Esophagus squamous epithelium (tissue), 5 donors: ENCODE data around the gene TMEM267. TPM values are rescaled to one million over a fixed set of nuclear protein-coding genes. Genes with fewer than 3 reads are reported as not detected.
"Not testable (repeated sequence)": the region's sequence is repeated elsewhere in the genome, so short reads cannot be mapped to it uniquely, and the experiment has no call there.

Experiments used
- DNase-seq: peaks from one replicate; lab custom pipeline; 2025; lab: John Stamatoyannopoulos, UW
- H3K27ac ChIP-seq, 4 donors: fragments of 200-600 bp; sonication (generic); one replicate each; pipeline ENCODE4 v1.5.1; 2016 to 2019; ENCODE audit warnings: mild to moderate bottlenecking in 1 of 4
- H3K27me3 ChIP-seq, 4 donors: fragments of 200-600 bp; sonication (generic); 1 replicate in 3 of 4; 2 replicates in 1 of 4; pipeline versions ENCODE4 v1.5.1 to v1.6.0; 2017 to 2021; ENCODE audit warnings: antibody characterized with exemption in 1 of 4
- H3K36me3 ChIP-seq, 3 donors: fragments of 200-600 bp; sonication (generic); one replicate each; pipeline ENCODE4 v1.5.1; 2016 to 2019
- H3K4me1 ChIP-seq, 3 donors: fragments of 200-600 bp; sonication (generic); one replicate each; pipeline ENCODE4 v1.5.1; 2017 to 2019
- H3K4me3 ChIP-seq, 4 donors: fragments of 200-600 bp; sonication (generic); 1 replicate in 3 of 4; 2 replicates in 1 of 4; pipeline ENCODE4 v1.5.1; 2016 to 2019; ENCODE audit warnings: mild to moderate bottlenecking in 2 of 4, moderate library complexity in 1 of 4
- H3K9me3 ChIP-seq, 3 donors: fragments of 200-600 bp; sonication (generic); one replicate each; pipeline ENCODE4 v1.5.1; 2016 to 2019
- CTCF ChIP-seq, 6 experiments: fragments of 450-650 bp in 4 of 6; fragments of 200-600 bp in 2 of 6; sonication (generic) in 2 of 6; IDR thresholded peaks; one replicate each; pipeline ENCODE4 v1.5.1; 2016 to 2019; ENCODE audit warnings: antibody characterized with exemption in 6 of 6, mild to moderate bottlenecking in 4 of 6, moderate library complexity in 4 of 6
- POLR2A ChIP-seq, 4 donors: fragments of 450-650 bp; IDR thresholded peaks; one replicate each; pipeline ENCODE4 v1.6.1; 2017; ENCODE audit warnings: antibody characterized with exemption in 4 of 4, mild to moderate bottlenecking in 4 of 4, moderate library complexity in 3 of 4
- WGBS, 2 donors: methylation state at CpG; one replicate each; pipeline ENCODE4 v1.1.5; 2018; 5-methylcytosine and 5-hydroxymethylcytosine counted together
- intact Hi-C: fragments of 100-400 bp; cut with DNase I; formaldehyde crosslinking; loops from one replicate; pipeline ENCODE4 v1.15.0; 2022
- total RNA-seq, 4 donors: library from RNA; depleted of rRNA; stranded (reverse); fragments of >200 nt; gene quantifications; one replicate each; pipeline ENCODE4 v1.1.0, GENCODE V29; 2016
- donor health status: DM: yes; HTN: yes; CAD: no.

TMEM267 gene
- total RNA-seq, 4 donors from 2014 or later = 3.5 to 11.7 (median 7.2) TPM

GRCh38 chr5:43409809-43410271 lies 73.8 kb downstream of the TMEM267 start:
- TF ChIP-seq CTCF (IDR thresholded peaks at IDR 0.05) = no peak
- TF ChIP-seq POLR2A (IDR thresholded peaks at IDR 0.05) = no peak

GRCh38 chr5:43402524-43403066 lies 81.1 kb downstream of the TMEM267 start:
- 81 to 92% methylated on average over 10 of the region's 16 CpGs for WGBS, 2 donors
- DNase-seq, H3K4me3 ChIP-seq, H3K9me3 ChIP-seq, H3K4me1 ChIP-seq, H3K36me3 ChIP-seq, intact Hi-C loops, H3K27me3 ChIP-seq, H3K27ac ChIP-seq: not testable (repeated sequence)

More at GRCh38 chr5:43409809-43410271, 73.8 kb downstream of the TMEM267 start:
- Histone ChIP-seq H3K27ac (no peak overlapping the region), H3K4me1 (no peaks in the 10 kb centered on the region), H3K36me3 (no peaks in the 10 kb centered on the region), H3K4me3 (no peak overlapping the region), H3K27me3 (no peaks in the 10 kb centered on the region), H3K9me3 (no peaks in the 10 kb centered on the region)
- intact Hi-C loops = no loop called here
- DNase-seq = no peak
- WGBS, 2 donors = 40 to 54% methylated on average over 1 to 2 of the region's 2 CpGs

- H3K4me1 ChIP-seq = peaks cover 0 to 10% (median 0%) of the 10 kb centered on the region in 3 donors
- H3K9me3 ChIP-seq = no peaks in the 10 kb centered on the region
- intact Hi-C loops = no loop called here
- H3K4me3 ChIP-seq = no peak overlapping the region
- H3K27ac ChIP-seq = no peak overlapping the region
- TF ChIP-seq CTCF (IDR thresholded peaks at IDR 0.05) (peak in 1 of 6 experiments; percentile 17), POLR2A (IDR thresholded peaks at IDR 0.05) (no peak)
- DNase-seq = no peak
- H3K27me3 ChIP-seq = no peaks in the 10 kb centered on the region
- H3K36me3 ChIP-seq = no peaks in the 10 kb centered on the region
- 29 to 80% methylated on average over 1 of the region's 1 CpG for WGBS, 2 donors
These were observed 81.8 kb downstream of the TMEM267 start for GRCh38 chr5:43401827-43402226.

GRCh38 chr5:43400082-43400481 lies 83.6 kb downstream of the TMEM267 start:
- Histone ChIP-seq H3K4me1 (peaks cover 0 to 19% (median 0%) of the 10 kb centered on the region in 3 donors), H3K36me3 (no peaks in the 10 kb centered on the region), H3K9me3 (no peaks in the 10 kb centered on the region), H3K27ac (no peak overlapping the region), H3K4me3 (no peak overlapping the region), H3K27me3 (no peaks in the 10 kb centered on the region)
- intact Hi-C loops = no loop called here
- TF ChIP-seq CTCF (IDR thresholded peaks at IDR 0.05) (peak in 1 of 6 experiments; percentile 17), POLR2A (IDR thresholded peaks at IDR 0.05) (no peak)
- no peak for DNase-seq
- WGBS, 2 donors = 78 to 87% methylated on average over 3 of the region's 3 CpGs

- intact Hi-C loops = no loop called here
- Histone ChIP-seq H3K36me3 (no peaks in the 10 kb centered on the region), H3K27me3 (no peaks in the 10 kb centered on the region), H3K9me3 (no peaks in the 10 kb centered on the region), H3K4me1 (peaks cover 0 to 19% (median 0%) of the 10 kb centered on the region in 3 donors), H3K27ac (peak overlapping the region; percentile 4 to 82 (median 67)), H3K4me3 (peak overlapping the region; percentile 42 to 64 (median 58))
- DNase-seq = no peak
- 1 to 6% methylated on average over 36 to 53 of the region's 53 CpGs for WGBS, 2 donors
- TF ChIP-seq CTCF (IDR thresholded peaks at IDR 0.05) (no peak), POLR2A (IDR thresholded peaks at IDR 0.05) (peak in 1 of 4 donors; percentile 15)
These were observed 86.8 kb downstream of the TMEM267 start for GRCh38 chr5:43396762-43397304.

Other genes starting within 250 kb of the TMEM267 start
- 100 to 1,000 TPM in 3 of 4 donors, 10 to 100 TPM in 1; 86.6 to 278 (median 148) TPM for gene HMGCS1, start 170.5 kb downstream of the TMEM267 start, total RNA-seq
- 1 to 10 TPM; 1.9 to 9.1 (median 3.3) TPM for gene CCL28, start 71.5 kb downstream of the TMEM267 start, total RNA-seq
- 1 to 10 TPM in 3 of 4 donors, under 1 TPM in 1; 0.87 to 5.1 (median 1.9) TPM for gene C5orf34, start 31.3 kb upstream of the TMEM267 start, total RNA-seq
- 10 to 100 TPM; 27.7 to 61.4 (median 51.3) TPM for gene PAIP1, start 73.2 kb upstream of the TMEM267 start, total RNA-seq
- 10 to 100 TPM; 16.0 to 35.1 (median 29.1) TPM for gene NNT, start 119.3 kb upstream of the TMEM267 start, total RNA-seq